H9 (cell line): ENCODE measurements around the gene SCAMP5. TPM values are rescaled to one million over a fixed set of nuclear protein-coding genes. Genes with fewer than 3 reads are reported as not detected.
A peak's percentile ranks its signal among the peaks of the same experiment; 100 is the strongest.

Experiments
- DNase-seq: peaks from one replicate; pipeline ENCODE4 v3.0.0-alpha.2; 2017
- H2AFZ ChIP-seq: one replicate; pipeline ENCODE4 v1.6.1; 2013; ENCODE audit warnings: mild to moderate bottlenecking, low read length, control low read depth, moderate library complexity
- H2AK5ac ChIP-seq: 2 replicates; pipeline ENCODE4 v1.6.1; 2013; ENCODE audit warnings: low read length, control low read depth, mixed read lengths; ENCODE audit not compliant: insufficient read length
- H2BK120ac ChIP-seq: one replicate; pipeline ENCODE4 v1.6.1; 2013; ENCODE audit warnings: low read depth, mild to moderate bottlenecking, low read length, control low read depth, inconsistent platforms; ENCODE audit not compliant: poor library complexity, severe bottlenecking
- H2BK12ac ChIP-seq: 2 replicates; pipeline ENCODE4 v1.6.1; 2013; ENCODE audit warnings: low read length, control low read depth, mixed read lengths, low read depth; ENCODE audit not compliant: insufficient read length
- H2BK15ac ChIP-seq: 2 replicates; pipeline ENCODE4 v1.6.1; 2013; ENCODE audit warnings: low read depth, low read length, control low read depth
- H2BK20ac ChIP-seq: one replicate; pipeline ENCODE4 v1.6.1; 2013; ENCODE audit warnings: low read depth, mild to moderate bottlenecking, low read length, control low read depth, inconsistent platforms; ENCODE audit not compliant: poor library complexity, severe bottlenecking
- H2BK5ac ChIP-seq: 2 replicates; pipeline ENCODE4 v1.6.1; 2013; ENCODE audit warnings: low read length, control low read depth, mixed read lengths; ENCODE audit not compliant: insufficient read length
- H3K14ac ChIP-seq: 2 replicates; pipeline ENCODE4 v1.6.1; 2013; ENCODE audit warnings: low read length, control low read depth; ENCODE audit not compliant: insufficient read depth
- H3K18ac ChIP-seq: 2 replicates; pipeline ENCODE4 v1.6.1; 2013; ENCODE audit warnings: low read depth, mild to moderate bottlenecking, mixed read lengths, low read length, control low read depth; ENCODE audit not compliant: insufficient read length
- H3K23ac ChIP-seq: 2 replicates; pipeline ENCODE4 v1.6.1; 2013; ENCODE audit warnings: low read length, control low read depth, mixed read lengths, low read depth; ENCODE audit not compliant: insufficient read length
- H3K23me2 ChIP-seq: 2 replicates; pipeline ENCODE4 v1.6.1; 2013; ENCODE audit warnings: low read depth, mild to moderate bottlenecking, mixed read lengths, low read length, control low read depth; ENCODE audit not compliant: insufficient read length, poor library complexity, severe bottlenecking
- H3K27ac ChIP-seq: 2 replicates; pipeline ENCODE4 v1.5.1; 2013; ENCODE audit warnings: low read length, control low read depth, mixed read lengths, low read depth; ENCODE audit not compliant: insufficient read length
- H3K27me3 ChIP-seq: 2 replicates; pipeline ENCODE4 v1.6.1; 2013; ENCODE audit warnings: low read length, control low read depth, inconsistent platforms; ENCODE audit not compliant: insufficient read depth
- H3K4ac ChIP-seq: 2 replicates; pipeline ENCODE4 v1.6.1; 2013; ENCODE audit warnings: low read depth, mild to moderate bottlenecking, control low read depth, inconsistent platforms, low read length, moderate library complexity
- H3K4me1 ChIP-seq: 2 replicates; pipeline ENCODE4 v1.6.1; 2013; ENCODE audit warnings: low read length, control low read depth, inconsistent platforms; ENCODE audit not compliant: insufficient read depth
- H3K4me2 ChIP-seq: 2 replicates; pipeline ENCODE4 v1.6.1; 2013; ENCODE audit warnings: low read length, control low read depth, mixed read lengths; ENCODE audit not compliant: insufficient read length, insufficient read depth
- H3K56ac ChIP-seq: 2 replicates; pipeline ENCODE4 v1.6.1; 2013; ENCODE audit warnings: low read depth, mild to moderate bottlenecking, mixed read lengths, low read length, control low read depth; ENCODE audit not compliant: insufficient read length
- H3K79me1 ChIP-seq: 2 replicates; pipeline ENCODE4 v1.6.1; 2013; ENCODE audit warnings: low read depth, mild to moderate bottlenecking, moderate library complexity, low read length, control low read depth, inconsistent platforms; ENCODE audit not compliant: insufficient read depth, poor library complexity, severe bottlenecking
- H3K79me2 ChIP-seq: 2 replicates; pipeline ENCODE4 v1.6.1; 2013; ENCODE audit warnings: low read length, control low read depth, inconsistent platforms; ENCODE audit not compliant: insufficient read depth
- H3K9ac ChIP-seq: 2 replicates; pipeline ENCODE4 v1.6.1; 2013; ENCODE audit warnings: low read length, control low read depth, mixed read lengths; ENCODE audit not compliant: insufficient read length; ENCODE audit errors: extremely low read depth
- H3K9me3 ChIP-seq: one replicate; pipeline ENCODE4 v1.6.1; 2013; ENCODE audit warnings: low read depth, low read length, inconsistent platforms; ENCODE audit not compliant: control insufficient read depth
- H3T11ph ChIP-seq: one replicate; pipeline ENCODE4 v1.6.1; 2013; ENCODE audit warnings: mild to moderate bottlenecking, low read length, control low read depth, inconsistent platforms
- H4K20me1 ChIP-seq: one replicate; pipeline ENCODE4 v1.6.1; 2013; ENCODE audit not compliant: control insufficient read depth, insufficient read length, insufficient read depth
- H4K5ac ChIP-seq: 2 replicates; pipeline ENCODE4 v1.6.1; 2013; ENCODE audit warnings: low read depth, mild to moderate bottlenecking, mixed read lengths, low read length, control low read depth; ENCODE audit not compliant: insufficient read length
- H4K8ac ChIP-seq: replicated peaks from 2 replicates; pipeline ENCODE4 v1.6.1; 2013; ENCODE audit warnings: low read length, control low read depth, mixed read lengths, low read depth; ENCODE audit not compliant: insufficient read length
- H4K91ac ChIP-seq: 2 replicates; pipeline ENCODE4 v1.6.1; 2013; ENCODE audit warnings: low read depth, mild to moderate bottlenecking, moderate library complexity, mixed read lengths, low read length, control low read depth; ENCODE audit not compliant: insufficient read length
- H3K27ac Mint-ChIP-seq, 3 experiments: 2 replicates in 2 of 3; 3 replicates in 1 of 3; pipeline ENCODE4 v1.8.0; 2020 to 2021; ENCODE audit warnings: mixed read lengths in 3 of 3, mild to moderate bottlenecking in 1 of 3, moderate library complexity in 1 of 3
- H3K27me3 Mint-ChIP-seq: 2 replicates; pipeline ENCODE4 v1.8.0; 2021; ENCODE audit warnings: low read depth, mild to moderate bottlenecking, moderate library complexity, mixed read lengths
- H3K36me3 Mint-ChIP-seq, 3 experiments: 2 replicates in 2 of 3; 3 replicates in 1 of 3; pipeline ENCODE4 v1.8.0; 2020 to 2021; ENCODE audit warnings: low read depth in 3 of 3, mixed read lengths in 3 of 3; ENCODE audit not compliant: insufficient read depth in 1 of 3
- H3K4me1 Mint-ChIP-seq, 2 experiments: 2 replicates each; pipeline ENCODE4 v1.8.0; 2020; ENCODE audit warnings: mixed read lengths in 2 of 2
- H3K4me3 Mint-ChIP-seq, 2 experiments: 2 replicates in 1 of 2; 3 replicates in 1 of 2; pipeline ENCODE4 v1.8.0; 2020 to 2021; ENCODE audit warnings: mild to moderate bottlenecking in 2 of 2, mixed read lengths in 2 of 2, moderate library complexity in 1 of 2
- H3K9me3 Mint-ChIP-seq, 2 experiments: 2 replicates in 1 of 2; 3 replicates in 1 of 2; pipeline ENCODE4 v1.8.0; 2020; ENCODE audit warnings: mild to moderate bottlenecking in 2 of 2, mixed read lengths in 2 of 2, moderate library complexity in 1 of 2
- CTCF ChIP-seq: fragments of 200-600 bp; sonication (generic); conservative IDR thresholded peaks from 3 replicates; pipeline ENCODE4 v1.8.0; 2021; ENCODE audit warnings: antibody characterized with exemption, mild to moderate bottlenecking
- WGBS: extraction: QIAGEN DNeasy Blood & Tissue Kit; methylation state at CpG from one replicate; pipeline ENCODE4 v1.1.7; 2013; ENCODE audit warnings: missing lambda C conversion rate, low lambda C conversion rate, mixed read lengths; ENCODE audit not compliant: insufficient read length; ENCODE audit errors: extremely low coverage; 5-methylcytosine and 5-hydroxymethylcytosine counted together
- total RNA-seq: library from RNA; stranded (reverse); gene quantifications from 2 replicates; pipeline ENCODE4 v1.2.1, GENCODE V29; 2021

Gene SCAMP5
- total RNA-seq, 1 experiment from 2014 or later = 47.8 TPM

GRCh38 chr15:74951006-74951405 is 44.4 kb upstream of the SCAMP5 start:
- no peak overlapping the region for H2BK120ac ChIP-seq
- H3K4me3 Mint-ChIP-seq = 0 out of 5 replicates have a peak overlapping the region, but pooled peaks of 1 of the 2 experiments have one; percentile 0
- H3K27ac ChIP-seq = no peak overlapping the region
- H2BK5ac ChIP-seq = no peak overlapping the region
- no peak overlapping the region for H2BK20ac ChIP-seq
- H3K27me3 Mint-ChIP-seq = peaks cover 21% of the 10 kb centered on the region
- no CpG with 5 or more reads among the region's 3 CpGs for WGBS
- H3K79me2 ChIP-seq = peaks cover 3% of the 10 kb centered on the region; the same call in 1 of the 2 replicates
- no peak overlapping the region for H3K4me2 ChIP-seq
- H3K9me3 ChIP-seq = no peaks in the 10 kb centered on the region
- no peak overlapping the region for H3K18ac ChIP-seq
- no peak overlapping the region for H3K9ac ChIP-seq
- no peaks in the 10 kb centered on the region for H3K9me3 Mint-ChIP-seq
- H3K56ac ChIP-seq = no peak overlapping the region
- H3K27me3 ChIP-seq = peaks cover 3% of the 10 kb centered on the region; the same call in 1 of the 2 replicates
- H2AK5ac ChIP-seq = no peak overlapping the region
- no peak overlapping the region for H4K8ac ChIP-seq
- no peak overlapping the region for H3K4ac ChIP-seq
- no peak overlapping the region for H4K5ac ChIP-seq
- H3K23me2 ChIP-seq = peaks cover 8% of the 10 kb centered on the region
- no peak for TF ChIP-seq CTCF
- H3K27ac Mint-ChIP-seq = peak overlapping the region in 1 of 3 experiments; percentile 23; a peak in 1 of 7 replicates
- H2AFZ ChIP-seq = no peak overlapping the region
- peaks cover 27 to 30% of the 10 kb centered on the region in 2 experiments for H3K4me1 Mint-ChIP-seq
- H3K14ac ChIP-seq = no peak overlapping the region
- no peak for DNase-seq
- H3K36me3 Mint-ChIP-seq = peaks cover 0 to 2% (median 0%) of the 10 kb centered on the region in 3 experiments; a peak in 2 of 7 replicates
- H3K79me1 ChIP-seq = no peaks in the 10 kb centered on the region
- no peaks in the 10 kb centered on the region for H4K20me1 ChIP-seq
- H2BK15ac ChIP-seq = no peak overlapping the region
- H3T11ph ChIP-seq = no peak overlapping the region
- H3K4me1 ChIP-seq = no peaks in the 10 kb centered on the region; the same call in 1 of the 2 replicates
- H2BK12ac ChIP-seq = no peak overlapping the region
- H3K23ac ChIP-seq = no peak overlapping the region
- H4K91ac ChIP-seq = no peak overlapping the region
